ENCODE results near the gene CR1.
"Not testable (repeated sequence)": the region's sequence is repeated elsewhere in the genome, so short reads cannot be mapped to it uniquely, and the experiment has no call there.

GRCh38 chr1:207634293-207634692 lies 138.3 kb downstream of the CR1 start:
- not testable (repeated sequence) for TF ChIP-seq CTCF (IDR thresholded peaks at IDR 0.05); POLR2AphosphoS5 (IDR thresholded peaks at IDR 0.05; ENCODE audit: low read depth, low read length)
